ENCODE measurements around the gene RPLP1. TPM values are rescaled to one million over a fixed set of nuclear protein-coding genes. Genes with fewer than 3 reads are reported as not detected.
"Not testable (repeated sequence)": the region's sequence is repeated elsewhere in the genome, so short reads cannot be mapped to it uniquely, and the experiment has no call there.

Gene RPLP1
- total RNA-seq, 1 experiment from 2014 or later, result 305 TPM

DNA sequence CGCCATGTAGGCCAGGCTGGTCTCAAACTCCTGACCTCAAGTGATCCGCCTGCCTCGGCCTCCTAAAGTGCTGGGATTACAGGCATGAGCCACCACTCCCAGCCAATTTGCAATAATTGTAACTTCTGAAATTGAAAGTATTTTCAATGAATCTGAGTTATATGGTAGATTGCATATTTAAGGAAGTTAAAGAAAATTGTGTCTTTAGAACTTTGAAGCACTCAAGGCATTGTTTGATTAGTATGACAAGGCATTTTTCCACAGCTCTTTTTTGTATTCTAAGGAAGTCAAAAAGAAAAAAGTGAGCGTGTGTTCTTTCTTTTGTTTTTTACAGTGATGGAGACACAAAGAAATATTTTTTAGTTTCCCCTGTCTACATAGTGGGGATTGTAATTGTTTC is 15.7 kb upstream of the RPLP1 start:
- no peak for DNase-seq (ENCODE audit: low read depth)

DNA sequence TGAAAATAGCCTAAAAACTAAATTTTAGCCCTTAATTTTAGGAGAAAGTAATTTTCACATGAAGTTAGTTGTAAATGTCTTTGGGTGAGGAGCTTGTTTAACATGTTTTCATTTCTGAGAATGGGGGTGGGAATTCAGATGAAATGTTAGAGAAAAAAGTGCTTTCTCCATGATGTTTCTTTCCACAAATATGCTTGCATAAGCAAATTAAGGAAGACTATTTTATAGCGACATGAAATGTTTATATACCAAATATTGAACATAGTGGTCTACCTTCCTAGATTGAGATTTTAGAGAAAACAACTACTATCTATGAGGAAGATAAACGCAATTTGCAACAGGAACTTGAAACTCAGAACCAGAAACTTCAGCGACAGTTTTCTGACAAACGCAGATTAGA is 13.0 kb upstream of the RPLP1 start:
- DNase-seq (ENCODE audit: low read depth), result no peak

GRCh38 chr15:69443032-69443611 is 9.5 kb upstream of the RPLP1 start:
- DNase-seq (ENCODE audit: low read depth), result no peak

DNA sequence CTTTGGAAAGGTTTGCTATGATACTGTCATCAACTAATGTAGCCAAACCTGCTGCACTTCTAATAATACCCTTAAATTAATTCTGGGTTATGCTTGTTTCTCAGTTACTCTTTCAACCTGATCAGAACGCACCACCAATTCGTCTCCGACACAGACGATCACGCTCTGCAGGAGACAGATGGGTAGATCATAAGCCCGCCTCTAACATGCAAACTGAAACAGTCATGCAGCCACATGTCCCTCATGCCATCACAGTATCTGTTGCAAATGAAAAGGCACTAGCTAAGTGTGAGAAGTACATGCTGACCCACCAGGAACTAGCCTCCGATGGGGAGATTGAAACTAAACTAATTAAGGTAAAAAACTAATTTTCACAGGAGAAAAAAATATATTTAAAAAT is 7.9 kb upstream of the RPLP1 start:
- no peak for DNase-seq (ENCODE audit: low read depth)

DNA sequence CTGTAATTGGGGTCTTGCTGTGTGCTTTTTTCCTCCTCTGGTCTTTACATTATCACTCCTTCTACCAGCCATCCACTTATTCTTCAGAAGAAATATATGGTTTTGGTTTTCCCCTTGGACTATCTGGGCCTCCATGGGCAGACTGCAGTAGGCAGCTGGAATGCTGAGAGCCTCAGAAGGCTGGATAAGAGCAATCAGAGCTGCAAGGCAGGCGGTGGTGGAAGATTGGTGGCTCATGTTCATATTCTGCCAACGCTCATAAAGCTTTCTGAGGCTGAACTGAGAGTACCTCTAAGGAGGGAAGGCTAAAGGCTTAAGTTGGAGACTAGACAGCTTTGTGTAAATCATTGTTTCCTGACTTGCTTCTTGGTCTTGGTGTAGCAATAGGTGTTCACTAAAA is 5.7 kb upstream of the RPLP1 start:
- no peak for DNase-seq (ENCODE audit: low read depth)

- DNase-seq (ENCODE audit: low read depth), result not testable (repeated sequence)
Measured at GRCh38 chr15:69450221-69450620, 2.4 kb upstream of the RPLP1 start.

- DNase-seq (ENCODE audit: low read depth), result peak; percentile 15
Measured at GRCh38 chr15:69450968-69451695, 1.5 kb upstream of the RPLP1 start.

GRCh38 chr15:69451951-69452691 is 497 bp upstream of the RPLP1 start:
- DNase-seq (ENCODE audit: low read depth), result no peak

DNA sequence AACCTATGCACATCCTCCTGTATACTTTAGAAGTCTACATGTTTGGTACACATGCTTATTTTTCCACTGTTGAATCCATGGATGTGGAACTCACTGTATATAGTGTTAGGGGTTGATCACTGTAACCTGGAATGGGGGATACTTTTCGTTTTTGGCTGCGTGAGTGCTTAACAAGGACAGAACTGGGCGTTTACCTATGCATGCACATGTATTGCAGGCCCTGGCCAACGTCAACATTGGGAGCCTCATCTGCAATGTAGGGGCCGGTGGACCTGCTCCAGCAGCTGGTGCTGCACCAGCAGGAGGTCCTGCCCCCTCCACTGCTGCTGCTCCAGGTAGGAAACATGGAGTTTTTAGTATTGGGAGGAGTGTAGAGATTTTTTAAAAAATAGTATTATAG is 2.3 kb downstream of the RPLP1 start:
- no peak for DNase-seq (ENCODE audit: low read depth)

- no peak for DNase-seq (ENCODE audit: low read depth)
Measured at GRCh38 chr15:69456208-69457166, 3.9 kb downstream of the RPLP1 start.

- DNase-seq (ENCODE audit: low read depth), result no peak
Measured at GRCh38 chr15:69457304-69458280, 5.0 kb downstream of the RPLP1 start.

DNA sequence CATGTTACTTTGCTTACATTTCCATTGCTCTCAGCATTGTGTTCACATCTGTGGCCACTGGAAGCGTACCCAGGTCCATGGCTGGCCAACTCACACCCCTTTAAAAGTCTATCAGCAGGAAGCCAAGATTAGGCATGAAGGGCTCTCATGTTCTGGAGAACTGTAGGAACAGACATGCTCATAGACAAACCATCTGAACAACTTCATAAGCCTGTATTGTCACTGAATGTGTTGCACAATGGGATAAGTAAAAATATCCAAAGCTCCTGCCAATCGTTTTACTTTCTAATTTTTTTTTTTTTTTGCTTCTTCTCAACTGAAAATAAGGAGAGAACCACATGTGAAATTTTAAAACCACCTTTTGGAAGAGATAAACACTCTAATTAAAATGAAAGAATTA is 6.4 kb downstream of the RPLP1 start:
- no peak for DNase-seq (ENCODE audit: low read depth)

- no peak for DNase-seq (ENCODE audit: low read depth)
Measured at GRCh38 chr15:69460481-69460880, 7.9 kb downstream of the RPLP1 start.

DNA sequence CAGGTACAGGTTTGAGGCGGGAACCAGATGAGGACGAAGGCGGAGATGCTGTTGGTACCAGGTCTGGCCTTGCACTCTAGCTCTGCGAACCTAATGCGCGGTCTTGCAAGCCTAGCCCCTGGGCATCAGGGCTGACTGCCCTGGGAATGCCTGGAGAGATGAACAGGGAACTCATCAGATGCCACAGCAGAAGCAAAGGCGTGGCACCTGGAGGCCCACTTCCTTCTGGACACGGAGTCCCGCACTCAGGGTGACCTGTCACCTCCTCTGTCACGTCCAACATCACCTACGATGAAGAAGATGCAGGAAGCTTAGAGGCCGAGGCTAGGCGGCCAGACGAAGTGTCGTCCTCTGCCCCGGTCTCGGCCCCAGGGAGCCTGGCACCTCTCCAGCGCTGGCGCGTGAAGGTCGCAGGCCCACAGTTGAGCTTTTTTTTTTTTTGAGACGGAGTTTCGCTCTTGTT is 9.4 kb downstream of the RPLP1 start:
- no peak for DNase-seq (ENCODE audit: low read depth)

- DNase-seq (ENCODE audit: low read depth), result peak; percentile 97
Measured at GRCh38 chr15:69462493-69463181, 10.0 kb downstream of the RPLP1 start.

DNA sequence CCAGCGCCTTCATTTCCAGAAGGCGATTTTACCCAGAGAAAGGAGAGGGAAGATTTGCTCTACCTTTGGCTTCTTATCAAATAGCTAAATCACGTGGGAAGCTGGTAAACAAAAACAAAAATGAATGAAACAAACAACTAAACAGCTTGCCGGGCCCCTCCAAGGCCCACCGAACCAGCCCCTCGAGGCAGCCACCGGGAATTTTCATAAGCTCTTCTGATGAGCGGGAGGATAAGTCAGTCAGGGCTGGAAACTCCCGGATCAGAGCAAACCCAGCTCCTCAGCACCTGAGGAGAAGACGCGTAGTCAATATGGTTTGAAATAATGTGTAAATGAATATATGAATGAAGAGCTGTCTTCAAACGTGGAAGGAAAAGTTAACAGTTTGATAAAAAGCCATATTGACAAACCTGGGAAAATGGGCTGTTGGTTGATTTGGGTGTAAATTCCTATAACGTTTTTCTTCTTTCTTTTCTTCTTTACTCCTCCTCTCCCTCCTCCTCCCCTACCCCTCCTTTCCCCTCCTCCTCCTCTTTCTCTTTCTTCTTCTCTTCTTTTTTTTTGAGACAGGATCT is 10.7 kb downstream of the RPLP1 start:
- no peak for DNase-seq (ENCODE audit: low read depth)

DNA sequence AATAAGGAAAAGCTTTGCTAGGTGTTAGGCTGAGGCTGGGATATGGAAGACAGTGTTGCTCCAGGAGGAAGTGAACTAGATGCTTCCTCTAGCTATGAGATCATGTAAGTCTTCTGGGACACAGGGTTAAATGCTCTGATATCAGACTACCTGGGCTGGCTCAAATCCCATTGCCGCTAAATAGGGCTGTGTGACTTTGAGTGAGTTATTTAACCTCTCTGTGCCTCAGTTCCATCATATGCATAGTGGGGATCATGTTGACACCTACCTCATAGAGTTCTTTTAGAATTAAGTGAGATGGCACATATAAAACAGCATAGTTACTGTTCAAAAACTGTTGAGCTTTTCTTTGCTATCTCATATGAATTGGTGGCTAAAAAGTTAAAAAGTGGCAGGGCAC is 12.6 kb downstream of the RPLP1 start:
- no peak for DNase-seq (ENCODE audit: low read depth)

DNA sequence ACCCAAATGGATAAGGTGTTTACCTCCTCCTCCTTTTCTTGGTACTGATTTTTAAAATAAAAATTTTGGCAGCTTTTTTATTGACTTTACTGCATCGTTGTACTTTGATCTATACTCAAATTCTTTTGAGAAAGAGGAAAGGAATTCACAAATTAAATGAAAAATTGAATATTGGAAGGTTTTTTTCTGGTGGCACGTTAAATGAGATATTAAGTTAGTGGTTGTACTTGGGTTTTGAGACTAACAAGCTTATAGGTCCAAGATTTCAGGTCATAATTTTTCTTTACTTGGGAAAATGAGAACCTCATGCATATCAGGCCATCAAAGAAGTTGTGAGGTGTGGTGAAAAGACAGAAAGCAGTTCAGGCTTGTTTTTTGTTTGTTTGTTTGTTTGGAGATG is 14.1 kb downstream of the RPLP1 start:
- DNase-seq (ENCODE audit: low read depth), result no peak

- no peak for DNase-seq (ENCODE audit: low read depth)
Measured at GRCh38 chr15:69467636-69468035, 15.0 kb downstream of the RPLP1 start.
